HG03139 (cell line): ENCODE measurements around the gene SERTAD1.
"Not testable (repeated sequence)": the region's sequence is repeated elsewhere in the genome, so short reads cannot be mapped to it uniquely, and the experiment has no call there.

Source experiments
- ATAC-seq: cut with Tn5 transposase; IDR thresholded peaks from one replicate; pipeline ENCODE4 v1.9.1; 2021; ENCODE audit not compliant: unreplicated experiment

SERTAD1 gene

GRCh38 chr19:40453151-40453735, 27.5 kb upstream of the SERTAD1 start:
- no peak for ATAC-seq

- ATAC-seq, result no peak
Measured at GRCh38 chr19:40452016-40452415, 26.2 kb upstream of the SERTAD1 start.

GRCh38 chr19:40450664-40451063, 24.9 kb upstream of the SERTAD1 start:
- ATAC-seq, result no peak

- ATAC-seq, result no peak
Measured at GRCh38 chr19:40449506-40449905, 23.7 kb upstream of the SERTAD1 start.

GRCh38 chr19:40446263-40446784, 20.5 kb upstream of the SERTAD1 start:
- no peak for ATAC-seq

GRCh38 chr19:40445780-40446262, 20.0 kb upstream of the SERTAD1 start:
- no peak for ATAC-seq

GRCh38 chr19:40444825-40445312, 19.1 kb upstream of the SERTAD1 start:
- no peak for ATAC-seq

GRCh38 chr19:40444000-40444824, 18.4 kb upstream of the SERTAD1 start, which contains the start of gene SERTAD3:
SERTAD3 (minus strand) TSS chr19:40444335; CDS start chr19:40442080, 2,255 bp downstream.
- ATAC-seq, result peak; percentile 55

GRCh38 chr19:40443131-40443999, 17.6 kb upstream of the SERTAD1 start:
- peak; percentile 67 for ATAC-seq

GRCh38 chr19:40442328-40443130, 16.7 kb upstream of the SERTAD1 start:
- ATAC-seq, result no peak

- no peak for ATAC-seq
Measured at GRCh38 chr19:40441719-40442253, 16.0 kb upstream of the SERTAD1 start.

- no peak for ATAC-seq
Measured at GRCh38 chr19:40438284-40438683, 12.5 kb upstream of the SERTAD1 start.

- peak; percentile 47 for ATAC-seq
Measured at GRCh38 chr19:40433391-40434216, 7.8 kb upstream of the SERTAD1 start.

- not testable (repeated sequence) for ATAC-seq
Measured at GRCh38 chr19:40432760-40433159, 7.0 kb upstream of the SERTAD1 start.

- ATAC-seq, result no peak
Measured at GRCh38 chr19:40431698-40432097, 5.9 kb upstream of the SERTAD1 start.

- ATAC-seq, result not testable (repeated sequence)
Measured at GRCh38 chr19:40430242-40430641, 4.5 kb upstream of the SERTAD1 start.

GRCh38 chr19:40428197-40428596, 2.4 kb upstream of the SERTAD1 start:
- not testable (repeated sequence) for ATAC-seq

- ATAC-seq, result no peak
Measured at GRCh38 chr19:40424637-40425449, 949 bp downstream of the SERTAD1 start.
